SK-N-SH (cell line): ENCODE measurements around the gene SLC7A5. TPM values are rescaled to one million over a fixed set of nuclear protein-coding genes. Genes with fewer than 3 reads are reported as not detected.

Experiments
- CTCF ChIA-PET: fragments of 300-600, 350-600 bp; formaldehyde crosslinking; extraction: SDS; loops from one replicate; lab custom pipeline; 2021; lab: Yijun Ruan, JAX
- POLR2A ChIA-PET: fragments of 350-600 bp; sonication (Branson Sonifier 250); formaldehyde crosslinking; extraction: SDS; loops from one replicate; lab custom pipeline; 2020; ENCODE audit warnings: antibody characterized with exemption, inconsistent platforms; lab: Yijun Ruan, JAX
- DNase-seq: peaks from one replicate; pipeline ENCODE4 v3.0.0; 2012
- H2AFZ ChIP-seq: fragments of 200-600 bp; sonication (generic); 2 replicates; pipeline ENCODE4 v1.8.1; 2016; ENCODE audit warnings: antibody characterized with exemption, mild to moderate bottlenecking, low read depth
- H3F3A ChIP-seq: fragments of 200-600 bp; sonication (generic); replicated peaks from 2 replicates; pipeline ENCODE3; 2016; ENCODE audit warnings: antibody characterized with exemption, mild to moderate bottlenecking; ENCODE audit not compliant: insufficient read depth
- H3K27ac ChIP-seq, 2 experiments: fragments of 200-500 bp in 1 of 2; fragments of 200-600 bp in 1 of 2; sonication (Bioruptor generic) in 1 of 2; sonication (generic), shearing (Covaris generic) in 1 of 2; 2 replicates each; pipeline versions ENCODE4 v1.5.1 to v1.6.1; 2014 to 2016; ENCODE audit warnings: low read depth in 2 of 2, inconsistent platforms in 1 of 2, low read length in 1 of 2, mild to moderate bottlenecking in 1 of 2, mixed read lengths in 1 of 2
- H3K27me3 ChIP-seq: fragments of 200-600 bp; sonication (generic), shearing (Covaris generic); 2 replicates; pipeline ENCODE4 v1.6.1; 2016; ENCODE audit warnings: mixed run types; ENCODE audit not compliant: insufficient read depth
- H3K36me3 ChIP-seq, 2 experiments: fragments of 200-500 bp in 1 of 2; fragments of 200-600 bp in 1 of 2; sonication (Bioruptor generic) in 1 of 2; sonication (generic) in 1 of 2; replicated peaks in 1 of 2; 2 replicates each; pipeline versions ENCODE3 to v1.5.1; 2014 to 2016; ENCODE audit warnings: low read length in 1 of 2, mild to moderate bottlenecking in 1 of 2; ENCODE audit not compliant: insufficient read depth in 2 of 2, control insufficient read depth in 1 of 2
- H3K4me1 ChIP-seq, 2 experiments: fragments of 200-500 bp in 1 of 2; fragments of 200-600 bp in 1 of 2; sonication (Bioruptor generic) in 1 of 2; sonication (generic), shearing (Covaris generic) in 1 of 2; 2 replicates each; pipeline versions ENCODE4 v1.5.1 to v1.6.1; 2014 to 2016; ENCODE audit warnings: low read depth in 1 of 2, low read length in 1 of 2, mixed run types in 1 of 2; ENCODE audit not compliant: insufficient read depth in 2 of 2, control insufficient read depth in 1 of 2
- H3K4me2 ChIP-seq: fragments of 200-600 bp; sonication (generic), shearing (Covaris generic); 2 replicates; pipeline ENCODE4 v1.6.1; 2017; ENCODE audit warnings: mixed run types
- H3K4me3 ChIP-seq, 2 experiments: fragments of 200-500 bp in 1 of 2; fragments of 200-600 bp in 1 of 2; sonication (Bioruptor generic) in 1 of 2; sonication (generic), shearing (Covaris generic) in 1 of 2; 2 replicates each; pipeline versions ENCODE4 v1.5.1 to v1.8.1; 2014 to 2016; ENCODE audit warnings: low read depth in 2 of 2, inconsistent platforms in 1 of 2, low read length in 1 of 2, mild to moderate bottlenecking in 1 of 2, mixed read lengths in 1 of 2, moderate library complexity in 1 of 2
- H3K79me2 ChIP-seq: fragments of 200-600 bp; sonication (generic); 2 replicates; pipeline ENCODE4 v1.8.1; 2017; ENCODE audit warnings: mild to moderate bottlenecking; ENCODE audit not compliant: insufficient read depth
- H3K9ac ChIP-seq: fragments of 200-600 bp; sonication (generic); 2 replicates; pipeline ENCODE4 v1.6.1; 2017; ENCODE audit warnings: mixed run types
- H3K9me2 ChIP-seq: fragments of 200-600 bp; sonication (generic); 2 replicates; pipeline ENCODE4 v1.6.1; 2017; ENCODE audit warnings: mixed run types
- H3K9me3 ChIP-seq: fragments of 200-600 bp; sonication (generic); 2 replicates; pipeline ENCODE4 v1.6.1; 2017; ENCODE audit warnings: mixed run types, mild to moderate bottlenecking, moderate library complexity
- H4K20me1 ChIP-seq: fragments of 200-600 bp; sonication (generic); 2 replicates; pipeline ENCODE4 v1.6.1; 2017; ENCODE audit warnings: mild to moderate bottlenecking, mixed run types; ENCODE audit not compliant: insufficient read depth
- CHD2 ChIP-seq: fragments of 150-350 bp; IDR thresholded peaks from 2 replicates; pipeline ENCODE4 v1.6.1; 2018; ENCODE audit warnings: low read length; ENCODE audit not compliant: partially characterized antibody
- ELF1 ChIP-seq: IDR thresholded peaks from 2 replicates; pipeline ENCODE4 v1.4.0; 2012
- FOXM1 ChIP-seq: IDR thresholded peaks from 2 replicates; pipeline ENCODE4 v1.4.0; 2012; ENCODE audit warnings: low read depth, mild to moderate bottlenecking
- JUND ChIP-seq: IDR thresholded peaks from 2 replicates; pipeline ENCODE4 v1.4.0; 2012
- MXI1 ChIP-seq: IDR thresholded peaks from 2 replicates; pipeline ENCODE4 v1.6.1; 2012; ENCODE audit warnings: mild to moderate bottlenecking, low read depth, low read length, improper control_type of control experiment
- NFIC ChIP-seq: IDR thresholded peaks from 2 replicates; pipeline ENCODE4 v1.4.0; 2012; ENCODE audit warnings: borderline replicate concordance
- TAF1 ChIP-seq: IDR thresholded peaks from 2 replicates; pipeline ENCODE4 v1.6.1; 2012; ENCODE audit warnings: low read depth, mild to moderate bottlenecking, low read length, moderate library complexity, borderline replicate concordance
- TCF12 ChIP-seq: IDR thresholded peaks from 2 replicates; pipeline ENCODE4 v1.4.0; 2012
- USF1 ChIP-seq: IDR thresholded peaks from 2 replicates; pipeline ENCODE4 v1.4.0; 2012; ENCODE audit warnings: low read depth, borderline replicate concordance
- USF2 ChIP-seq: fragments of 150-350 bp; IDR thresholded peaks from 2 replicates; pipeline ENCODE4 v1.6.1; 2017; ENCODE audit warnings: antibody characterized with exemption, low read length, low read depth, borderline replicate concordance
- WGBS: methylation state at CpG from one replicate; pipeline ENCODE4 v1.1.6; 2017; ENCODE audit warnings: low lambda C conversion rate; 5-methylcytosine and 5-hydroxymethylcytosine counted together
- polyA plus RNA-seq, 3 experiments: library from polyadenylated mRNA; depleted of rRNA; stranded (reverse); fragments of >200 nt; gene quantifications; 2 replicates each; pipeline ENCODE4 v1.2.3, GENCODE V29; 2012
- TF ChIP-seq, protein P1 (sequence below): IDR thresholded peaks from 2 replicates; pipeline ENCODE4 v1.4.0; 2012; ENCODE audit warnings: low read depth, borderline replicate concordance
- TF ChIP-seq, protein P2 (sequence below): IDR thresholded peaks from 2 replicates; pipeline ENCODE4 v1.4.0; 2012; ENCODE audit warnings: low read depth

SLC7A5 gene
- polyA plus RNA-seq, 1 of the 3 experiments (the other 2 are of a cell fraction), result 15.1 TPM

- no peak overlapping the region for H3K9ac ChIP-seq
- no peaks in the 10 kb centered on the region for H4K20me1 ChIP-seq
- no peaks in the 10 kb centered on the region for H3K27me3 ChIP-seq
- H3K36me3 ChIP-seq, result no peaks in the 10 kb centered on the region
- H3K9me3 ChIP-seq, result no peaks in the 10 kb centered on the region
- DNase-seq, result no peak
- H3K79me2 ChIP-seq, result no peaks in the 10 kb centered on the region
- H3K4me2 ChIP-seq, result no peak overlapping the region
- peaks cover 12 to 25% of the 10 kb centered on the region in 2 experiments; a peak in 2 of 4 replicates for H3K4me1 ChIP-seq
- ChIA-PET POLR2A (no interaction called here), CTCF (interaction anchor here (0.9 to 13.2 kb wide), 4 partner anchors 18 to 62 kb away, joined by 3 to 113 read pairs (median 4); no protein-coding TSS in a partner anchor)
- no peaks in the 10 kb centered on the region for H3F3A ChIP-seq
- WGBS, result 69% methylated on average over 13 of the region's 15 CpGs
- H3K4me3 ChIP-seq, result no peak overlapping the region
- no peak overlapping the region for H2AFZ ChIP-seq
- TF ChIP-seq, protein P1, sequence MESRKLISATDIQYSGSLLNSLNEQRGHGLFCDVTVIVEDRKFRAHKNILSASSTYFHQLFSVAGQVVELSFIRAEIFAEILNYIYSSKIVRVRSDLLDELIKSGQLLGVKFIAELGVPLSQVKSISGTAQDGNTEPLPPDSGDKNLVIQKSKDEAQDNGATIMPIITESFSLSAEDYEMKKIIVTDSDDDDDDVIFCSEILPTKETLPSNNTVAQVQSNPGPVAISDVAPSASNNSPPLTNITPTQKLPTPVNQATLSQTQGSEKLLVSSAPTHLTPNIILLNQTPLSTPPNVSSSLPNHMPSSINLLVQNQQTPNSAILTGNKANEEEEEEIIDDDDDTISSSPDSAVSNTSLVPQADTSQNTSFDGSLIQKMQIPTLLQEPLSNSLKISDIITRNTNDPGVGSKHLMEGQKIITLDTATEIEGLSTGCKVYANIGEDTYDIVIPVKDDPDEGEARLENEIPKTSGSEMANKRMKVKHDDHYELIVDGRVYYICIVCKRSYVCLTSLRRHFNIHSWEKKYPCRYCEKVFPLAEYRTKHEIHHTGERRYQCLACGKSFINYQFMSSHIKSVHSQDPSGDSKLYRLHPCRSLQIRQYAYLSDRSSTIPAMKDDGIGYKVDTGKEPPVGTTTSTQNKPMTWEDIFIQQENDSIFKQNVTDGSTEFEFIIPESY, result no peak
- TF ChIP-seq MXI1, result no peak
- no peak for TF ChIP-seq NFIC
- TF ChIP-seq CHD2, result no peak
- no peak for TF ChIP-seq TCF12
- no peak for TF ChIP-seq FOXM1
- no peak for TF ChIP-seq USF2
- no peak for TF ChIP-seq TAF1
- H3K27ac ChIP-seq, result no peak overlapping the region
- H3K9me2 ChIP-seq, result no peaks in the 10 kb centered on the region
Measured at GRCh38 chr16:87809150-87809902, 60.0 kb downstream of the SLC7A5 start.

DNA sequence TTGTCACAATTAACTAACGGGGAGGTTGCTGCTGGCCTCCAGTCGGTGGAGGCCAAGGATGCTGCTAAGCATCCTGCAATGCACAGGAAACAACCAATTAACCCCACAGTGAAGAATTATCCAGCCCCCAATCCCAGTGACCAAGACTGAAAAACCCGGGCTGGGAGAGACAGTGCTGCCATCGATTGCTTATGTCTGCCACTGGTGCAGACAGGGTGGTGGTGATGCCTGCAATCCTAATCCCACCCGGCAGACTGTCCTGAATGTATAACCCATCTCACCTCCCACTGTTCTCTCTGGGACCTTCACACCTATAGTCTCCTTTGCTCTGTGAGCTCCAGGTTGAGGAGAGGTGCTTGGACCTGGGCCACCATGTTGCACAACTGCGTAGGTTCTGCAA is 61.2 kb downstream of the SLC7A5 start:
- H3K79me2 ChIP-seq, result no peaks in the 10 kb centered on the region
- no peaks in the 10 kb centered on the region for H4K20me1 ChIP-seq
- DNase-seq, result no peak
- peaks cover 12 to 25% of the 10 kb centered on the region in 2 experiments; a peak in 2 of 4 replicates for H3K4me1 ChIP-seq
- no peaks in the 10 kb centered on the region for H3K27me3 ChIP-seq
- TF ChIP-seq JUND, result no peak
- no peak for TF ChIP-seq USF1
- no peak for TF ChIP-seq NFIC
- TF ChIP-seq, protein P2, sequence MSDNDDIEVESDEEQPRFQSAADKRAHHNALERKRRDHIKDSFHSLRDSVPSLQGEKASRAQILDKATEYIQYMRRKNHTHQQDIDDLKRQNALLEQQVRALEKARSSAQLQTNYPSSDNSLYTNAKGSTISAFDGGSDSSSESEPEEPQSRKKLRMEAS, result no peak
- no peak for TF ChIP-seq TAF1
- TF ChIP-seq ELF1, result no peak
- no peak for TF ChIP-seq MXI1
- ChIA-PET CTCF (interaction anchor here (0.7 to 13.2 kb wide), 6 partner anchors 13 to 45 kb away, joined by 3 to 113 read pairs (median 6); no protein-coding TSS in a partner anchor), POLR2A (interaction anchor here (0.6 to 2.2 kb wide), 5 partner anchors 8 to 63 kb away, joined by 3 to 15 read pairs (median 4); no protein-coding TSS in a partner anchor)
- no peaks in the 10 kb centered on the region for H3K36me3 ChIP-seq
- no peak overlapping the region for H3K9ac ChIP-seq
- H3K9me3 ChIP-seq, result no peaks in the 10 kb centered on the region
- H3F3A ChIP-seq, result no peaks in the 10 kb centered on the region
- no peak overlapping the region for H3K27ac ChIP-seq
- 96% methylated on average over 5 of the region's 6 CpGs for WGBS
- no peak overlapping the region for H2AFZ ChIP-seq
- no peak overlapping the region for H3K4me3 ChIP-seq
- H3K4me2 ChIP-seq, result no peak overlapping the region
- no peaks in the 10 kb centered on the region for H3K9me2 ChIP-seq
